LNCAP (cell line): ENCODE results near the gene ZNF804A.

ENCODE experiments used
- CTCF ChIP-seq: fragments of 450-650 bp; IDR thresholded peaks from 2 replicates; pipeline ENCODE4 v1.5.1; 2017; ENCODE audit warnings: mild to moderate bottlenecking

ZNF804A gene

GRCh38 chr2:184945824-184946223 lies 347.5 kb downstream of the ZNF804A start:
- TF ChIP-seq CTCF: no peak

GRCh38 chr2:184956856-184957255 lies 358.5 kb downstream of the ZNF804A start:
- TF ChIP-seq CTCF: no peak

- TF ChIP-seq CTCF: no peak
These were observed 373.3 kb downstream of the ZNF804A start for GRCh38 chr2:184971546-184972068.
